Measurements from ENCODE around the gene UST.

DNA sequence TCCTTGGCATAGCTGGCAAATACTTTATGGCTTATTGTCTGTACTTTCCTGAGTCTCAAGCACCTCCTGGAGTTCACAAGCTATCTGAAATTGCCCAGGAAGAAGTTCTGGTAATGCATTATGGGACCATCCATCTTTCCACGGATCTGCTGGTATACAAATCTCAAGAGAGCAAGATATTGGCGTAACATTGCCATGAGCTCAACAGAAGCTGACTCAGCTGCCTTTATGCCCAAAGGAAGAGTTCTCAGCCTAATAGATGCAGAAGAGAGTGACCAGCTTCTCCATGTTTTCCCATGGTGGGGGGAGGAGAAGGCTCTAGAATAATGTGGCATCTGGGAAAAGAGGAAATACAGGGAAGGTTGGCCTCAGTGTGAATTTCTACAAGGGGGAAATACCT is 78.7 kb downstream of the UST start:
- TF ChIP-seq EZH2 (IDR thresholded peaks at IDR 0.05; ENCODE audit: low read length), result no peak
- TF ChIP-seq, protein P1, sequence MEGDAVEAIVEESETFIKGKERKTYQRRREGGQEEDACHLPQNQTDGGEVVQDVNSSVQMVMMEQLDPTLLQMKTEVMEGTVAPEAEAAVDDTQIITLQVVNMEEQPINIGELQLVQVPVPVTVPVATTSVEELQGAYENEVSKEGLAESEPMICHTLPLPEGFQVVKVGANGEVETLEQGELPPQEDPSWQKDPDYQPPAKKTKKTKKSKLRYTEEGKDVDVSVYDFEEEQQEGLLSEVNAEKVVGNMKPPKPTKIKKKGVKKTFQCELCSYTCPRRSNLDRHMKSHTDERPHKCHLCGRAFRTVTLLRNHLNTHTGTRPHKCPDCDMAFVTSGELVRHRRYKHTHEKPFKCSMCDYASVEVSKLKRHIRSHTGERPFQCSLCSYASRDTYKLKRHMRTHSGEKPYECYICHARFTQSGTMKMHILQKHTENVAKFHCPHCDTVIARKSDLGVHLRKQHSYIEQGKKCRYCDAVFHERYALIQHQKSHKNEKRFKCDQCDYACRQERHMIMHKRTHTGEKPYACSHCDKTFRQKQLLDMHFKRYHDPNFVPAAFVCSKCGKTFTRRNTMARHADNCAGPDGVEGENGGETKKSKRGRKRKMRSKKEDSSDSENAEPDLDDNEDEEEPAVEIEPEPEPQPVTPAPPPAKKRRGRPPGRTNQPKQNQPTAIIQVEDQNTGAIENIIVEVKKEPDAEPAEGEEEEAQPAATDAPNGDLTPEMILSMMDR (optimal IDR thresholded peaks at IDR 0.05 in 1 of 3, IDR thresholded peaks at IDR 0.05 in 1 of 3, conservative IDR thresholded peaks at IDR 0.05 in 1 of 3; ENCODE audit: extremely low read depth in 1 of 3, insufficient read depth in 2 of 3, low read length in 3 of 3), result no peak
